ENCODE measurements around the gene ANKRD55. TPM values are rescaled to one million over a fixed set of nuclear protein-coding genes. Genes with fewer than 3 reads are reported as not detected.
A peak's percentile ranks its signal among the peaks of the same experiment; 100 is the strongest.
"Not testable (repeated sequence)": the region's sequence is repeated elsewhere in the genome, so short reads cannot be mapped to it uniquely, and the experiment has no call there.

ANKRD55 gene
- total RNA-seq, 4 donors from 2014 or later, result 0.66 TPM; not detected in 3

GRCh38 chr5:56264417-56265025 is 31.4 kb upstream of the ANKRD55 start:
- intact Hi-C loops (cut with DNase I), result no loop called here

GRCh38 chr5:56262279-56262678 is 29.1 kb upstream of the ANKRD55 start:
- no peaks in the 10 kb centered on the region for H3K9me3 ChIP-seq
- intact Hi-C loops (cut with DNase I), result no loop called here
- peaks cover 0 to 7% (median 2%) of the 10 kb centered on the region in 4 donors for H3K4me1 ChIP-seq
- H3K4me3 ChIP-seq, result no peak overlapping the region
- no peaks in the 10 kb centered on the region for H3K27me3 ChIP-seq
- DNase-seq (ENCODE audit: extremely low spot score), result no peak
- WGBS, result 90% methylated on average over 3 of the region's 3 CpGs
- TF ChIP-seq POLR2AphosphoS5 (IDR thresholded peaks at IDR 0.05) (no peak), CTCF (IDR thresholded peaks at IDR 0.05) (no peak), POLR2A (IDR thresholded peaks at IDR 0.05; ENCODE audit: low read depth) (no peak), EP300 (IDR thresholded peaks at IDR 0.05) (no peak)
- H3K27ac ChIP-seq (replicated peaks in 1 of 4), result no peak overlapping the region
- no peaks in the 10 kb centered on the region for H3K36me3 ChIP-seq

More at GRCh38 chr5:56264417-56265025, 31.4 kb upstream of the ANKRD55 start:
- Histone ChIP-seq H3K9me3 (no peaks in the 10 kb centered on the region), H3K27ac (replicated peaks in 1 of 4) (no peak overlapping the region), H3K27me3 (no peaks in the 10 kb centered on the region), H3K4me3 (no peak overlapping the region), H3K4me1 (peaks cover 0 to 4% (median under 1%) of the 10 kb centered on the region in 4 donors), H3K36me3 (no peaks in the 10 kb centered on the region)
- 64% methylated on average over 5 of the region's 5 CpGs for WGBS
- DNase-seq (ENCODE audit: extremely low spot score), result no peak
- no peak for TF ChIP-seq POLR2AphosphoS5 (IDR thresholded peaks at IDR 0.05)
- TF ChIP-seq CTCF (IDR thresholded peaks at IDR 0.05), result peak; percentile 29 to 52 (median 29)

- no peak overlapping the region for H3K4me3 ChIP-seq
- peak overlapping the region in 2 of 4 donors; percentile 1 to 40 for H3K27ac ChIP-seq (replicated peaks in 1 of 4)
- H3K27me3 ChIP-seq, result no peaks in the 10 kb centered on the region
- 36% methylated on average over 2 of the region's 2 CpGs for WGBS
- H3K36me3 ChIP-seq, result no peaks in the 10 kb centered on the region
- intact Hi-C loops (cut with DNase I), result no loop called here
- H3K9me3 ChIP-seq, result no peaks in the 10 kb centered on the region
- TF ChIP-seq POLR2AphosphoS5 (IDR thresholded peaks at IDR 0.05) (no peak), CTCF (IDR thresholded peaks at IDR 0.05) (no peak), EP300 (IDR thresholded peaks at IDR 0.05) (no peak), POLR2A (IDR thresholded peaks at IDR 0.05; ENCODE audit: low read depth) (no peak)
- no peak for DNase-seq (ENCODE audit: extremely low spot score)
- peaks cover 0 to 7% (median 2%) of the 10 kb centered on the region in 4 donors for H3K4me1 ChIP-seq
These were observed 25.9 kb upstream of the ANKRD55 start for GRCh38 chr5:56259002-56259511.

- intact Hi-C loops (cut with DNase I); H3K27ac ChIP-seq (replicated peaks in 1 of 4); H3K9me3 ChIP-seq; H3K4me3 ChIP-seq; H3K36me3 ChIP-seq; H3K27me3 ChIP-seq; H3K4me1 ChIP-seq: not testable (repeated sequence)
- peak; percentile 34 for DNase-seq (ENCODE audit: extremely low spot score)
- WGBS, result 94% methylated on average over 26 of the region's 30 CpGs
These were observed 24.8 kb upstream of the ANKRD55 start for GRCh38 chr5:56257763-56258529.

- Histone ChIP-seq H3K27ac (replicated peaks in 1 of 4) (no peak overlapping the region), H3K36me3 (no peaks in the 10 kb centered on the region), H3K27me3 (no peaks in the 10 kb centered on the region), H3K4me3 (no peak overlapping the region), H3K9me3 (no peaks in the 10 kb centered on the region), H3K4me1 (peaks cover 0 to 7% (median 2%) of the 10 kb centered on the region in 4 donors)
- no peak for TF ChIP-seq POLR2A (IDR thresholded peaks at IDR 0.05; ENCODE audit: low read depth)
- TF ChIP-seq POLR2AphosphoS5 (IDR thresholded peaks at IDR 0.05), result no peak
- TF ChIP-seq EP300 (IDR thresholded peaks at IDR 0.05), result no peak
- TF ChIP-seq CTCF (IDR thresholded peaks at IDR 0.05), result no peak
- no peak for DNase-seq (ENCODE audit: extremely low spot score)
- intact Hi-C loops (cut with DNase I), result no loop called here
These were observed 23.9 kb upstream of the ANKRD55 start for GRCh38 chr5:56257010-56257409.
